IMR-90 (cell line): ENCODE results near the gene CHMP1B. TPM values are rescaled to one million over a fixed set of nuclear protein-coding genes. Genes with fewer than 3 reads are reported as not detected.

Experiments used
- ATAC-seq: fragments of 200-7000 bp; cut with Tn5 transposase; 2 replicates; pipeline ENCODE4 v1.9.1; 2020; ENCODE audit warnings: low read depth, mild to moderate bottlenecking, moderate library complexity
- BruUV-seq: library from RNA; stranded (reverse); fragments of 400-500 nt; replicated peaks from 2 replicates; lab custom pipeline; 2021; lab: Mats Ljungman, UMichigan
- CTCF ChIA-PET: fragments of 300-600 bp; formaldehyde crosslinking; extraction: SDS; loops from one replicate; lab custom pipeline; 2021; ENCODE audit warnings: antibody characterized with exemption; lab: Yijun Ruan, JAX
- POLR2A ChIA-PET: fragments of 300-600 bp; sonication (Branson Sonifier 250); formaldehyde crosslinking; loops from one replicate; lab custom pipeline; 2022; ENCODE audit warnings: antibody characterized with exemption; ENCODE audit not compliant: unreplicated experiment; lab: Charles Lee
- DNase-seq: peaks from one replicate; pipeline ENCODE4 v3.0.0; 2013
- H2AFZ ChIP-seq: replicated peaks from 2 replicates; pipeline ENCODE3; 2013; ENCODE audit warnings: low read length, mild to moderate bottlenecking; ENCODE audit not compliant: poor library complexity
- H2AK5ac ChIP-seq: 2 replicates; pipeline ENCODE4 v1.6.1; 2013; ENCODE audit warnings: low read depth, low read length, inconsistent platforms
- H2AK9ac ChIP-seq: replicated peaks from 2 replicates; pipeline ENCODE3; 2013; ENCODE audit warnings: mild to moderate bottlenecking, low read depth, low read length, moderate library complexity; ENCODE audit not compliant: poor library complexity
- H2BK120ac ChIP-seq: 2 replicates; pipeline ENCODE4 v1.6.1; 2013; ENCODE audit warnings: low read depth, low read length, inconsistent platforms
- H2BK15ac ChIP-seq: 3 replicates; pipeline ENCODE4 v1.6.1; 2013; ENCODE audit warnings: low read depth, low read length, inconsistent platforms
- H2BK20ac ChIP-seq: 2 replicates; pipeline ENCODE4 v1.6.1; 2013; ENCODE audit warnings: low read depth, mild to moderate bottlenecking, inconsistent platforms, low read length, moderate library complexity
- H2BK5ac ChIP-seq: 2 replicates; pipeline ENCODE4 v1.6.1; 2013; ENCODE audit warnings: mild to moderate bottlenecking, low read depth, low read length, inconsistent platforms; ENCODE audit not compliant: poor library complexity, severe bottlenecking
- H3K14ac ChIP-seq: replicated peaks from 2 replicates; pipeline ENCODE4 v1.6.1; 2013; ENCODE audit warnings: low read depth, low read length, inconsistent platforms
- H3K18ac ChIP-seq: 2 replicates; pipeline ENCODE4 v1.6.1; 2013; ENCODE audit warnings: low read depth, low read length, control low read depth
- H3K23ac ChIP-seq: 2 replicates; pipeline ENCODE4 v1.6.1; 2013; ENCODE audit warnings: low read depth, low read length, inconsistent platforms
- H3K27ac ChIP-seq: 2 replicates; pipeline ENCODE4 v1.5.1; 2013; ENCODE audit warnings: mild to moderate bottlenecking, control low read depth, low read length; ENCODE audit not compliant: insufficient read depth
- H3K27me3 ChIP-seq: 2 replicates; pipeline ENCODE4 v1.6.1; 2013; ENCODE audit warnings: low read length; ENCODE audit not compliant: control insufficient read depth, insufficient read depth
- H3K36me3 ChIP-seq: 2 replicates; pipeline ENCODE4 v1.6.1; 2013; ENCODE audit warnings: low read length, mixed read lengths; ENCODE audit not compliant: control insufficient read depth, insufficient read depth
- H3K4ac ChIP-seq: 2 replicates; pipeline ENCODE4 v1.6.1; 2013; ENCODE audit warnings: low read depth, low read length, inconsistent platforms
- H3K4me1 ChIP-seq: 2 replicates; pipeline ENCODE4 v1.6.1; 2013; ENCODE audit warnings: low read length, mixed read lengths; ENCODE audit not compliant: control insufficient read depth, insufficient read depth
- H3K4me2 ChIP-seq: 2 replicates; pipeline ENCODE4 v1.6.1; 2013; ENCODE audit warnings: low read depth, mild to moderate bottlenecking, control low read depth, low read length, moderate library complexity
- H3K4me3 ChIP-seq: 2 replicates; pipeline ENCODE4 v1.5.1; 2013; ENCODE audit warnings: low read depth, mild to moderate bottlenecking, control low read depth, low read length, moderate library complexity; ENCODE audit not compliant: insufficient read depth
- H3K56ac ChIP-seq: 2 replicates; pipeline ENCODE4 v1.6.1; 2013; ENCODE audit warnings: low read length, inconsistent platforms; ENCODE audit not compliant: insufficient read depth; ENCODE audit errors: extremely low read depth
- H3K79me1 ChIP-seq, 2 experiments: 2 replicates each; pipeline ENCODE4 v1.6.1; 2013; ENCODE audit warnings: low read length in 2 of 2, inconsistent platforms in 1 of 2, low read depth in 1 of 2
- H3K9ac ChIP-seq: 2 replicates; pipeline ENCODE4 v1.6.1; 2013; ENCODE audit warnings: low read depth, low read length, control low read depth
- H3K9me1 ChIP-seq: 2 replicates; pipeline ENCODE4 v1.6.1; 2013; ENCODE audit warnings: low read length, inconsistent platforms; ENCODE audit not compliant: insufficient read depth
- H3K9me3 ChIP-seq: 2 replicates; pipeline ENCODE4 v1.6.1; 2013; ENCODE audit warnings: low read length; ENCODE audit not compliant: control insufficient read depth, insufficient read depth
- H4K20me1 ChIP-seq: 2 replicates; pipeline ENCODE4 v1.6.1; 2013; ENCODE audit warnings: low read length, inconsistent platforms; ENCODE audit not compliant: insufficient read depth
- H4K5ac ChIP-seq: 2 replicates; pipeline ENCODE4 v1.6.1; 2013; ENCODE audit warnings: mild to moderate bottlenecking, low read depth, low read length, control low read depth
- H4K8ac ChIP-seq, 2 experiments: 2 replicates each; pipeline ENCODE4 v1.6.1; 2013; ENCODE audit warnings: low read depth in 2 of 2, low read length in 2 of 2, control low read depth in 1 of 2, inconsistent platforms in 1 of 2
- H4K91ac ChIP-seq: 2 replicates; pipeline ENCODE4 v1.6.1; 2013; ENCODE audit warnings: low read depth, low read length, inconsistent platforms; ENCODE audit not compliant: insufficient read depth
- BHLHE40 ChIP-seq: fragments of 150-350 bp; IDR thresholded peaks from 2 replicates; pipeline ENCODE4 v1.6.1; 2016; ENCODE audit warnings: mild to moderate bottlenecking, low read depth, low read length
- CEBPB ChIP-seq: IDR thresholded peaks from 2 replicates; pipeline ENCODE4 v1.6.1; 2012; ENCODE audit warnings: low read depth, low read length, improper control_type of control experiment
- CHD1 ChIP-seq: IDR thresholded peaks from 2 replicates; pipeline ENCODE4 v1.6.1; 2012; ENCODE audit warnings: low read depth, low read length, improper control_type of control experiment
- CTCF ChIP-seq: conservative IDR thresholded peaks from 2 replicates; pipeline ENCODE4 v1.5.1; 2012; ENCODE audit warnings: mild to moderate bottlenecking, low read depth, low read length, improper control_type of control experiment
- FOS ChIP-seq: fragments of 150-350 bp; IDR thresholded peaks from 2 replicates; pipeline ENCODE4 v1.6.1; 2016; ENCODE audit warnings: low read depth, low read length
- MAFK ChIP-seq: IDR thresholded peaks from 2 replicates; pipeline ENCODE4 v1.6.1; 2012; ENCODE audit warnings: low read depth, low read length, improper control_type of control experiment
- MAZ ChIP-seq: IDR thresholded peaks from 2 replicates; pipeline ENCODE4 v1.6.1; 2012; ENCODE audit warnings: low read depth, mild to moderate bottlenecking, low read length, improper control_type of control experiment, moderate library complexity, borderline replicate concordance
- MXI1 ChIP-seq: IDR thresholded peaks from 2 replicates; pipeline ENCODE4 v1.6.1; 2012; ENCODE audit warnings: low read depth, mild to moderate bottlenecking, low read length, moderate library complexity, borderline replicate concordance
- NFE2L2 ChIP-seq: fragments of 150-350 bp; IDR thresholded peaks from 2 replicates; pipeline ENCODE4 v1.6.1; 2016; ENCODE audit warnings: low read depth, mild to moderate bottlenecking, low read length
- POLR2A ChIP-seq: IDR thresholded peaks from 2 replicates; pipeline ENCODE4 v1.6.1; 2012; ENCODE audit warnings: mild to moderate bottlenecking, low read depth, low read length
- RAD21 ChIP-seq: IDR thresholded peaks from 2 replicates; pipeline ENCODE4 v1.6.1; 2012; ENCODE audit warnings: low read length, improper control_type of control experiment
- RCOR1 ChIP-seq: IDR thresholded peaks from 2 replicates; pipeline ENCODE4 v1.6.1; 2012; ENCODE audit warnings: mild to moderate bottlenecking, low read length, improper control_type of control experiment; ENCODE audit not compliant: insufficient replicate concordance
- RFX5 ChIP-seq: IDR thresholded peaks from 2 replicates; pipeline ENCODE4 v1.8.0; 2012; ENCODE audit warnings: low read depth, mild to moderate bottlenecking, low read length, moderate library complexity
- SMC3 ChIP-seq: fragments of 150-350 bp; IDR thresholded peaks from 2 replicates; pipeline ENCODE4 v1.6.1; 2016; ENCODE audit warnings: low read depth, mild to moderate bottlenecking, antibody characterized with exemption, low read length, moderate library complexity
- USF2 ChIP-seq: fragments of 150-350 bp; IDR thresholded peaks from 2 replicates; pipeline ENCODE4 v1.6.1; 2017; ENCODE audit warnings: mild to moderate bottlenecking, antibody characterized with exemption, low read length, low read depth
- WGBS, 2 experiments: methylation state at CpG; one replicate each; pipeline versions ENCODE4 v1.1.5 to v1.1.7; 2013; ENCODE audit warnings: missing lambda C conversion rate in 2 of 2; ENCODE audit not compliant: insufficient read length in 1 of 2; ENCODE audit errors: extremely low coverage in 2 of 2; 5-methylcytosine and 5-hydroxymethylcytosine counted together
- dilution Hi-C: fragments of 300-500 bp; cut with HindIII; formaldehyde crosslinking; loops from one replicate; pipeline ENCODE4 v1.14.3; 2018; ENCODE audit warnings: low sequenced_read_pairs; ENCODE audit not compliant: unreplicated experiment
- in situ Hi-C: fragments of 300-500 bp; cut with MboI; formaldehyde crosslinking; loops from 3 replicates; pipeline ENCODE4 v1.14.3; 2019; ENCODE audit warnings: low sequenced_read_pairs, inconsistent platforms, mixed read lengths
- intact Hi-C: fragments of 100-400 bp; cut with micrococcal nuclease; formaldehyde crosslinking; loops from 2 replicates; pipeline ENCODE4 v1.10.0; 2022
- polyA plus RNA-seq, 3 experiments: library from polyadenylated mRNA; depleted of rRNA; stranded (reverse); fragments of >200 nt; gene quantifications; 2 replicates each; pipeline ENCODE4 v1.2.3, GENCODE V29; 2012; ENCODE audit warnings: low replicate concordance in 1 of 3
- total RNA-seq: library from RNA; depleted of rRNA; stranded (reverse); fragments of >200 nt; gene quantifications from 2 replicates; pipeline ENCODE4 v1.2.3, GENCODE V29; 2012
- TF ChIP-seq, protein P1 (sequence below): fragments of 150-350 bp; IDR thresholded peaks from 2 replicates; pipeline ENCODE4 v1.6.1; 2016; ENCODE audit warnings: low read depth, mild to moderate bottlenecking, low read length, moderate library complexity, borderline replicate concordance

CHMP1B gene
- total and polyA plus RNA-seq, 2 of the 4 experiments (the other 2 are of a cell fraction), result 21.1 to 39.4 TPM

DNA sequence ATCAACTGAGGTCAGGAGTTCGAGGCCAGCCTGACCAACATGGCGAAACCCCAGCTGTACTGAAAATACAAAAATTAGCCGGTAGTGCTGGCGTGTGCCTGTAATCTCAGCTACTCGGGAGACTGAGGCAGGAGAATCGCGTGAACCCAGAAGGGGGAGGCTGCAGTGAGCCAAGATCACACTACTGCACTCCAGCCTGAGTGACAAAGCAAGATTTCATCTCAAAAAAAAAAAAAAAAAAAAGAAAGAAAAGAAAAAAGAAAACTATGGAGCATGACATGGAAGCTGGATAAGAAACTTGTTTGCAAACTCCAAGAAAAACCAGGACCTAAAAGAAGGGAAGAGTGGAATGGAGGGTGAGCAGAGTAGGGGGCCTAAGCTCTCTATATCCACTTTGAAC lies 1.9 kb upstream of the CHMP1B start:
- dilution Hi-C loops (no loop called here), intact Hi-C loops (no loop called here), in situ Hi-C loops (no loop called here)
- peak overlapping the region; percentile 65; the same call in 1 of the 2 replicates for H4K5ac ChIP-seq
- ATAC-seq (no peak), DNase-seq (no peak)
- H2BK5ac ChIP-seq, result peak overlapping the region; percentile 91
- WGBS, 2 experiments, result 100% methylated on average over 2 of the region's 7 CpGs; no CpG with 5 or more reads in 1 of the 2 experiments
- H4K91ac ChIP-seq, result peak overlapping the region; percentile 90
- no peak overlapping the region for H3K4me3 ChIP-seq
- H3K27me3 ChIP-seq, result no peaks in the 10 kb centered on the region
- no peak overlapping the region; the same call in 1 of the 2 replicates for H3K23ac ChIP-seq
- H4K20me1 ChIP-seq, result no peaks in the 10 kb centered on the region
- H2AK5ac ChIP-seq, result no peak overlapping the region
- H2BK120ac ChIP-seq, result peak overlapping the region; percentile 88; the same call in 1 of the 2 replicates
- no peak overlapping the region for H2BK20ac ChIP-seq
- no peak overlapping the region for H2AK9ac ChIP-seq
- POLR2A ChIA-PET, result interaction anchor here (0.6 kb wide), 1 partner anchor 146 kb away, joined by 6 read pairs; no protein-coding TSS in a partner anchor
- H4K8ac ChIP-seq, result peak overlapping the region; percentile 64 to 92; a peak in 3 of 4 replicates
- no peak overlapping the region for H3K14ac ChIP-seq
- no peaks in the 10 kb centered on the region for H3K9me3 ChIP-seq
- peaks cover 0 to 19% of the 10 kb centered on the region in 2 experiments; a peak in 2 of 4 replicates for H3K79me1 ChIP-seq
- H3K27ac ChIP-seq, result peak overlapping the region; percentile 81; the same call in 1 of the 2 replicates
- H3K9me1 ChIP-seq, result no peaks in the 10 kb centered on the region
- no peaks in the 10 kb centered on the region; the same call in 1 of the 2 replicates for H3K36me3 ChIP-seq
- no TSS peak for BruUV-seq
- H3K56ac ChIP-seq, result 0 out of 2 replicates have a peak overlapping the region, but pooled peaks have one; percentile 65
- no peak overlapping the region for H3K4me2 ChIP-seq
- H3K9ac ChIP-seq, result no peak overlapping the region; the same call in 1 of the 2 replicates
- H3K4ac ChIP-seq, result peak overlapping the region; percentile 83; the same call in 1 of the 2 replicates
- peak overlapping the region; percentile 80; the same call in 1 of the 3 replicates for H2BK15ac ChIP-seq
- TF ChIP-seq RCOR1 (no peak), POLR2A (no peak), BHLHE40 (no peak), CHD1 (no peak), CEBPB (no peak), MXI1 (no peak), SMC3 (no peak), RFX5 (no peak), NFE2L2 (no peak), MAFK (no peak), USF2 (no peak), RAD21 (no peak), MAZ (no peak), FOS (no peak), CTCF (no peak)
- TF ChIP-seq, protein P1, sequence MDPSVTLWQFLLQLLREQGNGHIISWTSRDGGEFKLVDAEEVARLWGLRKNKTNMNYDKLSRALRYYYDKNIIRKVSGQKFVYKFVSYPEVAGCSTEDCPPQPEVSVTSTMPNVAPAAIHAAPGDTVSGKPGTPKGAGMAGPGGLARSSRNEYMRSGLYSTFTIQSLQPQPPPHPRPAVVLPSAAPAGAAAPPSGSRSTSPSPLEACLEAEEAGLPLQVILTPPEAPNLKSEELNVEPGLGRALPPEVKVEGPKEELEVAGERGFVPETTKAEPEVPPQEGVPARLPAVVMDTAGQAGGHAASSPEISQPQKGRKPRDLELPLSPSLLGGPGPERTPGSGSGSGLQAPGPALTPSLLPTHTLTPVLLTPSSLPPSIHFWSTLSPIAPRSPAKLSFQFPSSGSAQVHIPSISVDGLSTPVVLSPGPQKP, result no peak
- peak overlapping the region; percentile 84; the same call in 1 of the 2 replicates for H3K18ac ChIP-seq
- H3K4me1 ChIP-seq, result peaks cover 6% of the 10 kb centered on the region
- no peak overlapping the region for H2AFZ ChIP-seq
- CTCF ChIA-PET, result no interaction called here
